Natural killer cell treated with Interleukin-12 subunit alpha and Interleukin-12 subunit beta and Interleukin-15 and Interleukin-18, amount 100 ng/mL, for 72 hours (primary cell): Measurements from ENCODE around the gene ATG7. TPM values are rescaled to one million over a fixed set of nuclear protein-coding genes. Genes with fewer than 3 reads are reported as not detected.

Source experiments
- ATAC-seq, 2 donors: fragments of 150-1000 bp; cut with Tn5 transposase in 1 of 2; sonication (Bioruptor Pico), chemical (Tn5 transposase) in 1 of 2; 2 replicates each; pipeline ENCODE4 v1.10.0; 2021
- DNase-seq: peaks from one replicate; pipeline ENCODE4 v3.0.0; 2022; ENCODE audit warnings: low spot score
- H3K27ac Mint-ChIP-seq, 2 donors: 1 replicate in 1 of 2; 2 replicates in 1 of 2; pipeline ENCODE4 v1.8.0; 2022; ENCODE audit warnings: mixed read lengths in 2 of 2, mild to moderate bottlenecking in 1 of 2, moderate library complexity in 1 of 2
- H3K27me3 Mint-ChIP-seq, 2 donors: 1 replicate in 1 of 2; 2 replicates in 1 of 2; pipeline ENCODE4 v1.8.0; 2022; ENCODE audit warnings: mixed read lengths in 2 of 2
- H3K36me3 Mint-ChIP-seq: one replicate; pipeline ENCODE4 v1.8.0; 2022; ENCODE audit warnings: mixed read lengths
- H3K4me1 Mint-ChIP-seq, 2 donors: 1 replicate in 1 of 2; 2 replicates in 1 of 2; pipeline ENCODE4 v1.8.0; 2022; ENCODE audit warnings: low read depth in 2 of 2, mixed read lengths in 2 of 2, mild to moderate bottlenecking in 1 of 2
- H3K4me3 Mint-ChIP-seq: one replicate; pipeline ENCODE4 v1.8.0; 2022; ENCODE audit warnings: mixed read lengths
- H3K9me3 Mint-ChIP-seq: 2 replicates; pipeline ENCODE4 v1.8.0; 2022; ENCODE audit warnings: mixed read lengths
- total RNA-seq, 2 donors: library from RNA; stranded (reverse); gene quantifications; one replicate each; pipeline ENCODE4 v1.2.3, GENCODE V29; 2022

The ATG7 gene
- total RNA-seq, 2 donors from 2014 or later = 45.0 to 79.9 TPM

DNA sequence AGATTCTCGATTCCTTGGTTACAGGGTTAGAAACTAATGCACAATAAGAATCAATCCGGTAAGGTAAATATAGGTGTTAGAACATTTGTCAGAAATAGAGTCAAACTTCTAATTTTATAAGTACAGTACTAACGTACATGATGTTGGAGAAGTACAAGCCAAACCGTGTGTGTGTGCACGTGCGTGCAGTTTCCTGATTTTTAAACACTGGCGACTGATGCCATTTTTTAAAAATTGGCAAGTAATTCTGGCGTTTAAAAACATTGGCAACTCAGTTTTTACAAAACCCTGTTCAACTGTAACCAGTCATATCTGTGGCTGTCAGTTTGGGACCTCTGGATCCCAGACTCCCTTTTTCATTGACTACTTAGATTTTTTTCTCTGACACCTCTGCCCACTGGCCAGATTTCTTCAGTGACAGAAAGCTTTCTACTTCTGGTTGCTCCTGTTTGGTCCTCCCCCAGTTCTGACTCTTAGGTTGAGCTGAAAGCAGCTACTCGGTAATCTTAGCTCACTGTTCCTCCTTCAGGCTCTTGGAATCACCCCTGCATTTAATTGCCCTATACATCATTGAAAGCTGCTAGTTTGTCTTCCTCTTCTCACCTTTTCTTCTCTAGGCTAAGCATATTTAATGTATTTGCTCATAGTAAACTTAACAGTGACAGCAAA lies 843 bp downstream of the ATG7 start:
- Mint-ChIP-seq H3K4me3 (peak overlapping the region; percentile 91), H3K27me3 (no peaks in the 10 kb centered on the region), H3K36me3 (peaks cover 19% of the 10 kb centered on the region), H3K4me1 (peaks cover 43 to 48% of the 10 kb centered on the region in 2 donors), H3K9me3 (peaks cover 4% of the 10 kb centered on the region), H3K27ac (peak overlapping the region; percentile 96 to 98)
- ATAC-seq (no peak), DNase-seq (no peak)

DNA sequence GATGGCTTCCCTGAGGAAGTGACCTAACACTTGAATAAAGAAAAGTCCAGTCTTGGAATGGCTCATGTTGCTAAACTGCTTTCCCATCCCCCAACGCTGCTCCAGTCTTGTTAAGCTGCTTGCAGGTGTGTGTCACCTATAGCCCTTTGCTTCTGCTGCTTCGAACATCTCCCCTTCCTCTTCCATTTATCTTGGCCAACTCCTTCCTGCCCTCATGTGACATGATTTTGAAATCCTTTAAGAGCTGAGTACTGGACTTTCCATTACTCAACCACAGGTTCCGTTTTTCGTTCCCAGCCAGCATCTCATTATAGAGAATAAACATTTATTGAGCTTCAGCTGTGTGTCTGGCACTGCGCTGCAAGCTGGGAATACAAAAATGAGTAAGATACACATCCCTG lies 1.7 kb downstream of the ATG7 start:
- peaks cover 4% of the 10 kb centered on the region for H3K9me3 Mint-ChIP-seq
- H3K27ac Mint-ChIP-seq = peak overlapping the region; percentile 96 to 98

DNA sequence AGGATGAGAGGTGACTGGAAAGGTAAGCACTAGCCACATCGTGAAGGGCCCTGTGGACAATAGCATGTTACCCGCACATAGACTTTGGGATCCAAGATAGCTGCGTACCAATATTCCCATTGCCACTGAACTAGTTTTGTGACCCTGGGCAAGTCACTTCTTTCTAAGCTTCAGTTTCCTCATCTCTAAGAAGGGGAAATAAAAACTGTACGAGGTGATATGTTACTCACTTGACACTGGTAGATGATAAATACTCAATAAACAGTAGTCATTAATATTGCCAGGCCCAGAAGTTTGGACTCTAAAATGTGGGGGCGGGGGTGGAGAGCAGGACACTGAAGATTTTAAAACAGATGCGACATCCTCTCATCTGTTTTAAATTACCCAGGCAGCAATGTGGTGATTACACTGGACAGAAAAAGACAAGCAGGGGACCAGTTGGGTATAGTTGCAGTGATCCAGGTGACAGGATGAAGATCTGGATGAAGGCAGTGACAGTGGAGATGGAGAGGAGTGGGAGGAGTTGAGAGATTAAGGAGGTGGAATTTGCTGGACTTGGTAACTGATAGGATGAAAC lies 2.5 kb downstream of the ATG7 start:
- peak overlapping the region in 1 of 2 donors; percentile 96 for H3K27ac Mint-ChIP-seq
- DNase-seq (no peak), ATAC-seq (no peak)
- H3K9me3 Mint-ChIP-seq = peaks cover 4% of the 10 kb centered on the region
- peaks cover 51 to 57% of the 10 kb centered on the region in 2 donors for H3K4me1 Mint-ChIP-seq
- H3K4me3 Mint-ChIP-seq = peak overlapping the region; percentile 91
- peaks cover 19% of the 10 kb centered on the region for H3K36me3 Mint-ChIP-seq
- no peaks in the 10 kb centered on the region for H3K27me3 Mint-ChIP-seq

More for the DNA sequence above, 1.7 kb downstream of the ATG7 start:
- H3K36me3 Mint-ChIP-seq = peaks cover 19% of the 10 kb centered on the region
- DNase-seq (no peak), ATAC-seq (no peak)
- no peaks in the 10 kb centered on the region for H3K27me3 Mint-ChIP-seq
- H3K4me1 Mint-ChIP-seq = peaks cover 48 to 55% of the 10 kb centered on the region in 2 donors
- peak overlapping the region; percentile 91 for H3K4me3 Mint-ChIP-seq

DNA sequence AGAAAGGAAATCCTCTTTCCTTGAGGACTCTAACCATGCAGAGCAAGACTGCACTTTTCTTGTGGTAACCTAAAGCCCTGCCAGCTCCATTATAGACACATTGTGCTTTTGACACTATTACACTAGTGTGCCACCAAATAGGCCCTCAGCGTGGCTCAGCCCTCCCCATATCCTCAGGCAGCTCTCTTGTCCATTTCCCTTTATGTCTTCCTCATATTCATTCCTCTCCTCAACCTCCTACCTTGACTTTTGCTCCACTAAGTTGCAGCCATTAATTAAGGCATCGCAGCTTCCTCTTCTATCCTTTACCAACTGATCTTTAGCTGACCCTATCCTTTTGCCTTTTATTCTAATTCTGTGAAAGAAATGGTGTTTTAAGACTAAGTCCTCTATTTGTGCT lies 3.7 kb downstream of the ATG7 start:
- no peak for DNase-seq
- Mint-ChIP-seq H3K9me3 (peaks cover 4% of the 10 kb centered on the region), H3K36me3 (peaks cover 19% of the 10 kb centered on the region), H3K27me3 (no peaks in the 10 kb centered on the region), H3K4me3 (no peak overlapping the region), H3K27ac (no peak overlapping the region), H3K4me1 (peaks cover 53 to 57% of the 10 kb centered on the region in 2 donors)
- no peak for ATAC-seq

- H3K36me3 Mint-ChIP-seq = peaks cover 19% of the 10 kb centered on the region
- H3K4me3 Mint-ChIP-seq = no peak overlapping the region
- peak overlapping the region in 1 of 2 donors; percentile 2 for H3K27ac Mint-ChIP-seq
- DNase-seq (no peak), ATAC-seq (no peak)
- no peaks in the 10 kb centered on the region for H3K27me3 Mint-ChIP-seq
- peaks cover 51 to 53% of the 10 kb centered on the region in 2 donors for H3K4me1 Mint-ChIP-seq
- H3K9me3 Mint-ChIP-seq = peaks cover 4% of the 10 kb centered on the region
Observed at GRCh38 chr3:11276901-11277300, 4.7 kb downstream of the ATG7 start.

- Mint-ChIP-seq H3K4me3 (no peak overlapping the region), H3K27me3 (no peaks in the 10 kb centered on the region), H3K9me3 (no peaks in the 10 kb centered on the region), H3K27ac (no peak overlapping the region), H3K4me1 (peaks cover 22 to 34% of the 10 kb centered on the region in 2 donors), H3K36me3 (no peaks in the 10 kb centered on the region)
- DNase-seq = no peak
- ATAC-seq = no peak
Observed at GRCh38 chr3:11282250-11283138, 10.3 kb downstream of the ATG7 start.

DNA sequence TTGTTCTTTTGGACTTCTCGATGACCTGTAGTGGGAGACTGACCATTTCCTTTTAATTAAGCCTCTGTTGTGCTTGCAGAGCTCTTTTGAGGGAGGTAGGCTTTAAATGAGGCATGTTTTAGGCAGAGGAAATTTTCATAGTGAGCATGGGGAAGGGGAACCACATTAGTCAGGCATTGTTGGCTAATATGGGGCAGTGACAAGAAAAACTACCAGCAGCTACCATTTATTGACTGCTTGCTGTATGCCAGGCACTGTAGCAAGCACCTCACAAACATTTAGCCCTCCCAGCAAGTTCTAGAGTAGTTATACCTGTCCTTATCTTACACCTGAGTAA lies 10.9 kb downstream of the ATG7 start:
- peak overlapping the region in 1 of 2 donors; percentile 30 for H3K27ac Mint-ChIP-seq
- no peaks in the 10 kb centered on the region for H3K27me3 Mint-ChIP-seq
- no peak overlapping the region for H3K4me3 Mint-ChIP-seq
- DNase-seq (no peak), ATAC-seq (no peak)
- H3K4me1 Mint-ChIP-seq = peaks cover 27 to 37% of the 10 kb centered on the region in 2 donors
- H3K36me3 Mint-ChIP-seq = no peaks in the 10 kb centered on the region
- no peaks in the 10 kb centered on the region for H3K9me3 Mint-ChIP-seq

- Mint-ChIP-seq H3K9me3 (no peaks in the 10 kb centered on the region), H3K36me3 (no peaks in the 10 kb centered on the region), H3K27me3 (no peaks in the 10 kb centered on the region), H3K4me1 (peaks cover 28 to 39% of the 10 kb centered on the region in 2 donors), H3K4me3 (no peak overlapping the region), H3K27ac (no peak overlapping the region)
- ATAC-seq (no peak), DNase-seq (no peak)
Observed at GRCh38 chr3:11284011-11284410, 11.8 kb downstream of the ATG7 start.

GRCh38 chr3:11285471-11285870 lies 13.3 kb downstream of the ATG7 start:
- Mint-ChIP-seq H3K9me3 (no peaks in the 10 kb centered on the region), H3K4me1 (peaks cover 42 to 48% of the 10 kb centered on the region in 2 donors), H3K4me3 (no peak overlapping the region), H3K36me3 (no peaks in the 10 kb centered on the region), H3K27ac (no peak overlapping the region), H3K27me3 (no peaks in the 10 kb centered on the region)
- ATAC-seq = no peak
- DNase-seq = no peak

DNA sequence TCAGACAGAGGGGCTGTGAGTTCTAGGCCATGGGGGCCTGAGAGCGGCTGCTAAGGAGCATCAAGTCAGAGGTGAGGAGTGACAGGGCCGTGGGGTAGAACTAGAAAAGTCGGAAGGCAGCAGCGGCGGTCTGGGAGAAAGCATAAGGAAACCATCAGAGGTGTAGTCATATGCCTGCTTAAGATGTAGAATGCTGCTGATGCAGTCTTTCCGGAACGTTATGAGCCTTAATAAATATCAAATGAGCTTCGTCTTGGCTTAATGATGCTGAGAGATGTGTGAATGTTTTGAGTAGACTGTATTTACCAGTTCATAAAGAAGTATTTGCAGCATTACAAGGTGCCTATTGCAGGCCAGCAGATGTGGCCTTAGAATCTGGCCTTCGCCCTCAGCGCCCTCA lies 15.2 kb downstream of the ATG7 start:
- Mint-ChIP-seq H3K27me3 (no peaks in the 10 kb centered on the region), H3K36me3 (no peaks in the 10 kb centered on the region), H3K27ac (peak overlapping the region; percentile 92), H3K4me3 (peak overlapping the region; percentile 53), H3K9me3 (no peaks in the 10 kb centered on the region), H3K4me1 (peaks cover 57 to 58% of the 10 kb centered on the region in 2 donors)
- no peak for ATAC-seq
- DNase-seq = no peak

GRCh38 chr3:11288021-11288491 lies 15.9 kb downstream of the ATG7 start:
- peaks cover 57 to 58% of the 10 kb centered on the region in 2 donors for H3K4me1 Mint-ChIP-seq
- peak overlapping the region; percentile 92 for H3K27ac Mint-ChIP-seq
- peak overlapping the region; percentile 23 for H3K4me3 Mint-ChIP-seq
- DNase-seq (no peak), ATAC-seq (no peak)
- no peaks in the 10 kb centered on the region for H3K27me3 Mint-ChIP-seq
- H3K9me3 Mint-ChIP-seq = no peaks in the 10 kb centered on the region
- no peaks in the 10 kb centered on the region for H3K36me3 Mint-ChIP-seq

DNA sequence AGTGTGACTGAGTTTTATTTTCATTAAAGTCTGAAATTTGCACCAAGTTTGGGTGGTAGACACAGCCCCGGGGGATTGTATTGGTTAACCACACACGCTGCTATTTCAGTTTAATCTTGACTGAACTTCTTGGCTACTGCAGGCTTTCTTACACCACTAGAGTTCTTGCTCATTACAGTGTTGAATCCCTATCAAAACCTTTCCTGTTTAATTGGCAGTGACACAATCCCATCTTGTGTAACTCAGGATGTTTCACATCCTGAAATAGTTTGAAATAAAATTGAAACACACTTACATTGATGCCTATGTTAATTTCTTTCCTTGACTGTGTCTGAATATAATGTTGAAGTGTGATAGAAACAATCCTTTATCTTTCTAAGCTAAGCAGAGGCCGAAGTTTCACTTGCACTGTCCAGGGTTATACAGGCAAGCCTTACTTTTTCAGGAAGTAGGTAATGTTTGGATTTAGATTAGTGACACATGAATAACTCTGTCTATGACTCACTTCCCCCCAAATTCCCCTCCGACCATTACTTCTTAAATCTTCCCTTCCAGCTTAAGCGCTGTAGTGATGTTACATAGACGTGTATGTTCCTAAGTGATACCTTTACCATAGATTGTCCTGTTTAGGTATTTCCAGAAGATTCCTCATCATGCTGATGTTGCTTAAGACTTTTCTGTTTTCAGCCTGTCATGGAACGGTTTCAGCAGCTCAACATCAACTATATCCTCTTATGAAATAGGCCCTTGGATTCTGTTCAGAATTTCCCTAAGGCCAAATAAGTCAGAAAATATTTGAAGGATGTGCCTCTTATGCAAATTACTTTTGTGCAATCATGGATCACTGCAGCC lies 16.8 kb downstream of the ATG7 start:
- no peak for DNase-seq
- ATAC-seq = peak; percentile 72 to 80
- no peaks in the 10 kb centered on the region for H3K36me3 Mint-ChIP-seq
- peak overlapping the region; percentile 75 for H3K4me3 Mint-ChIP-seq
- peaks cover 57 to 58% of the 10 kb centered on the region in 2 donors for H3K4me1 Mint-ChIP-seq
- H3K27me3 Mint-ChIP-seq = no peaks in the 10 kb centered on the region
- H3K9me3 Mint-ChIP-seq = no peaks in the 10 kb centered on the region
- peak overlapping the region; percentile 92 for H3K27ac Mint-ChIP-seq

GRCh38 chr3:11289864-11290263 lies 17.7 kb downstream of the ATG7 start:
- Mint-ChIP-seq H3K4me1 (peaks cover 57 to 58% of the 10 kb centered on the region in 2 donors), H3K9me3 (no peaks in the 10 kb centered on the region), H3K27me3 (no peaks in the 10 kb centered on the region), H3K27ac (peak overlapping the region; percentile 92), H3K4me3 (peak overlapping the region; percentile 75), H3K36me3 (no peaks in the 10 kb centered on the region)
- DNase-seq (no peak), ATAC-seq (peak in 1 of 2 donors; percentile 58)
